ENCODE data around the gene PSD2. TPM values are rescaled to one million over a fixed set of nuclear protein-coding genes. Genes with fewer than 3 reads are reported as not detected.

PSD2 gene
- total RNA-seq, 4 donors from 2014 or later, result 0.16 TPM; not detected in 3

- DNase-seq, result no peak
- in situ Hi-C loops (cut with MboI; ENCODE audit: low pct_ligation_motif_present in 1 of 4, low pct_unique_long_range_greater_than_20kb in 1 of 4, low sequenced_read_pairs in 3 of 4), result no loop called here
- TF ChIP-seq EP300 (IDR thresholded peaks at IDR 0.05; ENCODE audit: low read depth) (no peak), POLR2AphosphoS5 (IDR thresholded peaks at IDR 0.05) (no peak), POLR2A (IDR thresholded peaks at IDR 0.05) (no peak)
- TF ChIP-seq, protein P1, sequence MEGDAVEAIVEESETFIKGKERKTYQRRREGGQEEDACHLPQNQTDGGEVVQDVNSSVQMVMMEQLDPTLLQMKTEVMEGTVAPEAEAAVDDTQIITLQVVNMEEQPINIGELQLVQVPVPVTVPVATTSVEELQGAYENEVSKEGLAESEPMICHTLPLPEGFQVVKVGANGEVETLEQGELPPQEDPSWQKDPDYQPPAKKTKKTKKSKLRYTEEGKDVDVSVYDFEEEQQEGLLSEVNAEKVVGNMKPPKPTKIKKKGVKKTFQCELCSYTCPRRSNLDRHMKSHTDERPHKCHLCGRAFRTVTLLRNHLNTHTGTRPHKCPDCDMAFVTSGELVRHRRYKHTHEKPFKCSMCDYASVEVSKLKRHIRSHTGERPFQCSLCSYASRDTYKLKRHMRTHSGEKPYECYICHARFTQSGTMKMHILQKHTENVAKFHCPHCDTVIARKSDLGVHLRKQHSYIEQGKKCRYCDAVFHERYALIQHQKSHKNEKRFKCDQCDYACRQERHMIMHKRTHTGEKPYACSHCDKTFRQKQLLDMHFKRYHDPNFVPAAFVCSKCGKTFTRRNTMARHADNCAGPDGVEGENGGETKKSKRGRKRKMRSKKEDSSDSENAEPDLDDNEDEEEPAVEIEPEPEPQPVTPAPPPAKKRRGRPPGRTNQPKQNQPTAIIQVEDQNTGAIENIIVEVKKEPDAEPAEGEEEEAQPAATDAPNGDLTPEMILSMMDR (IDR thresholded peaks at IDR 0.05), result no peak
- intact Hi-C loops (cut with DNase I; ENCODE audit: low total_unique reads), result loop anchor here (2.0 kb wide), 1 partner anchor 30 kb away; no protein-coding TSS in a partner anchor
- Histone ChIP-seq H3K36me3 (no peaks in the 10 kb centered on the region), H3K27me3 (peaks cover 9% of the 10 kb centered on the region), H3K4me1 (no peaks in the 10 kb centered on the region), H3K9me3 (no peaks in the 10 kb centered on the region), H3K4me3 (no peak overlapping the region), H3K27ac (no peak overlapping the region)
- 80% methylated on average over 5 of the region's 5 CpGs; no CpG with 5 or more reads in 1 of the 2 donors for WGBS, 2 donors (ENCODE audit: low coverage in 1 of 2)
Observed at GRCh38 chr5:139812323-139812722, 16.7 kb downstream of the PSD2 start.

DNA sequence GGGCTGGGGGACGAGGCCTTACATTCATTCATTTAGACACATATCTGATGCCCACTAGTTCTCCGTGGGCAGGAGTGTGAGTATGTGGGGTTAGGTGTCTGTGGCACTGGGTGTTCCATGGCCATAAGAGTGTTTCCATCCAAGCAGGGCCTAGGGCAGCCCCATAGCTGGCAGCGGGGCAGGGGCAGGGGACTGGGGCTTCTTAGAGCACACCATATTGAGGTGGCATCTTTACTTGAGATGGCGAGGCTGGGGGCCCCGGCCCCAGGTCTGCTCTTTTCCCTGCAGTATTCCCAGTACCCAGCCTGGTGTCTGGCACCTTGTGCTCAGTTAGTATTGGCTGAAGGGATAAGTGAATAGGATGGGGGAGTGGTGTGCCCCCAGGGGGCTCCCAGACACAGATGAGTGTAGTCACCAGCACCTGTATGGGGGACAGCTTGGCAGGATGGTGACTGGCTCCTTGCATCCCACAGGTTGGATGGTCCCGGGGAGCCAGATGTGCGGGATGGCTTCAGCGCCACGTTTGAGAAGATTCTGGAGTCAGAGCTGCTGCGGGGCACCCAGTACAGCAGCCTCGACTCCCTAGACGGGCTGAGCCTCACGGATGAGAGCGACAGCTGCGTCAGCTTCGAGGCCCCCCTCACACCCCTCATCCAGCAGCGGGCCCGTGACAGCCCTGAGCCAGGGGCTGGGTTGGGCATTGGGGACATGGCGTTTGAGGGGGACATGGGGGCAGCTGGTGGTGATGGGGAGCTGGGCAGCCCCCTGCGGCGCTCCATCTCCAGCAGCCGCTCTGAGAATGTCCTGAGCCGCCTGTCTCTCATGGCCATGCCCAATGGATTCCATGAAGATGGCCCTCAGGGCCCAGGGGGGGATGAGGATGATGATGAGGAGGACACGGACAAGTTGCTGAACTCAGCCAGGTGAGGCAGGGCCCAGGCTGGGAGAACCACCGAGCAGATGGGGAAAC lies 17.5 kb downstream of the PSD2 start:
- Histone ChIP-seq H3K27ac (no peak overlapping the region), H3K4me3 (no peak overlapping the region), H3K4me1 (no peaks in the 10 kb centered on the region), H3K27me3 (peaks cover 9% of the 10 kb centered on the region), H3K9me3 (no peaks in the 10 kb centered on the region), H3K36me3 (no peaks in the 10 kb centered on the region)
- WGBS, 2 donors (ENCODE audit: low coverage in 1 of 2), result 60 to 90% methylated on average over 2 to 25 of the region's 25 CpGs
- in situ Hi-C loops (cut with MboI; ENCODE audit: low pct_ligation_motif_present in 1 of 4, low pct_unique_long_range_greater_than_20kb in 1 of 4, low sequenced_read_pairs in 3 of 4) (no loop called here), intact Hi-C loops (cut with DNase I; ENCODE audit: low total_unique reads) (loop anchor here (2.0 kb wide), 1 partner anchor 30 kb away; no protein-coding TSS in a partner anchor)
- TF ChIP-seq POLR2AphosphoS5 (IDR thresholded peaks at IDR 0.05) (no peak), POLR2A (IDR thresholded peaks at IDR 0.05) (no peak), EP300 (IDR thresholded peaks at IDR 0.05; ENCODE audit: low read depth) (no peak)
- TF ChIP-seq, protein P1 (IDR thresholded peaks at IDR 0.05), result no peak
- no peak for DNase-seq

DNA sequence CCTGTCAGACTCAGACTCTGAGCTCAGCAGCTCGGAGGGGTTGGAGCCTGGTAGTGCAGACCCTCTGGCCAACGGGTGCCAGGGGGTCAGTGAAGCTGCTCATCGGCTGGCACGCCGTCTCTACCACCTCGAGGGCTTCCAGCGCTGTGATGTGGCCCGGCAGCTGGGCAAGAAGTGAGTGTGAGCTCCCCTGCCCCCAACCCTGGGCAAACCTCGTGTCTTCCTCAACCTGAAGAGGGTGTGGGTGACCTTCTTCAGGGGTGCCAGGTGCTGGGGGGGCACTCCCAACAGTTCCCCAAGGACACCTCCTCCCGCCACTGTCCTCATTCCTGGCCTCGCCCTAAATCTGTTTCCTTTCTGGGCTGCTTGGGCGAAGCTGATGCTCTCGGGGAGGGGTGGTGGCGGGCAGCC lies 18.6 kb downstream of the PSD2 start:
- Histone ChIP-seq H3K4me1 (no peaks in the 10 kb centered on the region), H3K27me3 (peaks cover under 1% of the 10 kb centered on the region), H3K27ac (no peak overlapping the region), H3K36me3 (no peaks in the 10 kb centered on the region), H3K4me3 (no peak overlapping the region), H3K9me3 (no peaks in the 10 kb centered on the region)
- in situ Hi-C loops (cut with MboI; ENCODE audit: low pct_ligation_motif_present in 1 of 4, low pct_unique_long_range_greater_than_20kb in 1 of 4, low sequenced_read_pairs in 3 of 4), result no loop called here
- WGBS, 2 donors (ENCODE audit: low coverage in 1 of 2), result 76% methylated on average over 14 of the region's 14 CpGs; no CpG with 5 or more reads in 1 of the 2 donors
- intact Hi-C loops (cut with DNase I; ENCODE audit: low total_unique reads), result no loop called here
- DNase-seq, result no peak
- TF ChIP-seq POLR2AphosphoS5 (IDR thresholded peaks at IDR 0.05), result no peak
- TF ChIP-seq, protein P1 (IDR thresholded peaks at IDR 0.05), result no peak
- no peak for TF ChIP-seq POLR2A (IDR thresholded peaks at IDR 0.05)
- no peak for TF ChIP-seq EP300 (IDR thresholded peaks at IDR 0.05; ENCODE audit: low read depth)

DNA sequence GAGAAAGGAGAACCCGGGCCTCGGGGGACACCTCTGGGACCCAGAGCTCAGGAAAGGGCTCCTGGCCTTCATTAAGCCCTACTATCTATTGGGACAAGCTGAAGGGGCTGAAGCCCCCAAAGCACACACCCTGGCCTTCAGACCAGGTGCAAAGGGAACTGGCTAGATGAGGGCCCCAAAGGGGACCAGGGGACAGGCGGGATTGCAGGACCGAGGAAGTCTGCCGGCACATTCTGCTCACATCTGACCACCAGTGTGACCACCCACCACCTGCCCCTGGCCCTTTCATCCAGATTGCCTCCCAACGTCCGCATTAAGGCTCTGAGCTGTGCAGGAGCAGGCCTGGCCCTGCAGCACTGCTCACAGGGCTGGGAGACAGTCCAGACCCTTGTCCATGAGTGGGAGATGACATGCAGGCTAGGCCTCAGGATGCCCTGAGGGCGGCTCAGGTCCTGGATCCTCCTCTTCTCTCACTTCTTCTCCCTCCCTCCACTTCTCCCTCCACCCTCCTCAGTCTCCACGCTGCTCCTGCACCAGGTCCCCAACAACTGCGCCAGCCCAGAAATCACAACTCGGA lies 19.2 kb downstream of the PSD2 start:
- 86 to 97% methylated on average over 6 to 11 of the region's 11 CpGs for whole genome bisulfite sequencing, 2 donors (ENCODE audit: low coverage in 1 of 2)
- TF ChIP-seq, protein P1 (IDR thresholded peaks at IDR 0.05), result no peak
- TF ChIP-seq POLR2A (IDR thresholded peaks at IDR 0.05) (no peak), POLR2AphosphoS5 (IDR thresholded peaks at IDR 0.05) (no peak), EP300 (IDR thresholded peaks at IDR 0.05; ENCODE audit: low read depth) (no peak)
- Histone ChIP-seq H3K4me3 (no peak overlapping the region), H3K36me3 (no peaks in the 10 kb centered on the region), H3K27ac (no peak overlapping the region), H3K9me3 (no peaks in the 10 kb centered on the region), H3K27me3 (no peaks in the 10 kb centered on the region), H3K4me1 (no peaks in the 10 kb centered on the region)
- in situ Hi-C loops (cut with MboI; ENCODE audit: low pct_ligation_motif_present in 1 of 4, low pct_unique_long_range_greater_than_20kb in 1 of 4, low sequenced_read_pairs in 3 of 4) (no loop called here), intact Hi-C loops (cut with DNase I; ENCODE audit: low total_unique reads) (no loop called here)
- DNase-seq, result no peak

All from transverse colon (tissue), 4 donors.